GM15510 (cell line): Measurements from ENCODE around the gene FAAP24.

Experiments
- POLR2A ChIP-seq: IDR thresholded peaks from 3 replicates; pipeline ENCODE4 v1.6.1; 2011; ENCODE audit warnings: borderline replicate concordance; ENCODE audit not compliant: insufficient read length; ENCODE audit errors: extremely low read depth

FAAP24 gene, protein sequence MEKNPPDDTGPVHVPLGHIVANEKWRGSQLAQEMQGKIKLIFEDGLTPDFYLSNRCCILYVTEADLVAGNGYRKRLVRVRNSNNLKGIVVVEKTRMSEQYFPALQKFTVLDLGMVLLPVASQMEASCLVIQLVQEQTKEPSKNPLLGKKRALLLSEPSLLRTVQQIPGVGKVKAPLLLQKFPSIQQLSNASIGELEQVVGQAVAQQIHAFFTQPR

DNA sequence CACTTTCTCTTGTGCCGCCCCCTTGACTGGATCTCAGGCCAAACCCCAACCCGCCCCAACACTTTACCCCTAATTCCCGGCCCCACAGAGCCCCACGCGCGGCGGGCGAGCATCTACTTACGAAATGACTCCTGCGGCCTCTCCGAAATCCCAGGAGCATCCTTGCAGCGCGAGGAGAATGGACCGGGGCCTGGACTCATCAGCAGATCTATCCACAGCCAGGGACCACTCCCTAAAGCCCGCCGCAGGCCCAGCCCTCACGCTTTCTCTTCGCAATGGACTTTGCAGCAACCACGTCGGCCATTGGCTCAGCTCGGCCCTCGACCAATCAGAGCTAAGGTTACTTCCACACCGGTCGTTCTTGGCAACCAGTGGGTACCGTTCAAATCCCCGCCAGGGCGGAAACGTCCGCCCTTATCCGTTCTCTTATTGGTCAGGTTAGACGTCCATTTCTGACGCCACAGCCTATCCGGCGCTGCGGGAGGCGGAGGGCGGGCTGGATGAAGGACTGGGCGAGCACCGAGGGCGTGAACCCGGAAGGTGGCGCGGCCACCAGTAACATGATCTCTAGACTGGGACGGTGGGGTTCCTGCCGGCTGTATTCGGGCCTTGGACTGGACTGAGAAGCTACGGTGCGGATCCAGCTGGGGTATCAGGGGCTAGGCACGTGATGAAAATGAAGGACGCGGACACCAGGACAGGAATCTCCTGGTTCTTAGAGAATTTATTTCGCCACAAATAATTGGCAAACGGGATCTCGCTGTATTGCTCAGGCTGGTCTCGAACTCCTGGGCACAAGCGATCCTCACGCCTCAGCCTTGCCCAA, at the start of gene FAAP24, which contains the start of gene CEP89:
FAAP24 (plus strand) TSS at position 528 of the 826 bp plus-strand sequence. CDS start 955 bp downstream, outside the sequence.
CEP89 (minus strand) TSS at position 244 of the 826 bp plus-strand sequence; CDS start at position 160, 84 bp downstream.
- peak; percentile 87 for TF ChIP-seq POLR2A

DNA sequence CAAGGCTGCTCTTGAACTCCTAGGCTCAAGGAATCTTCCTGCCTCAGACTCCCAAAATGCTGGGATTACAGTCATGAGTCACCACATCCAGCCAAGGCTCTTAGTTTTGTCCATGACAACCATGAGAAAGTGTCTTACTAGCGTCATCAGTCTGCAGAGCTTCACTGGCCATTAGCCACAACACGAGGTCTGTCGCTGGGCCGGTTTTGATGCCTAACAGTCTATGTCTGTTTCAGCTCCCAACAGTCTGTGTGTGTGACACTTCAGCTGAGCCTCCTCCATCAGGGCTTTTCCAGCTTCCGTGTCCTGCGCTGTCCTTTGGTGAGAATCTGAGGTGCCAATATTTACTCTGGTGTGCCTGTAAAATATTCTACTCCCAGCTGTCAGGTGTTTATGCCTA, 47.8 kb upstream of the FAAP24 start:
- no peak for TF ChIP-seq POLR2A

DNA sequence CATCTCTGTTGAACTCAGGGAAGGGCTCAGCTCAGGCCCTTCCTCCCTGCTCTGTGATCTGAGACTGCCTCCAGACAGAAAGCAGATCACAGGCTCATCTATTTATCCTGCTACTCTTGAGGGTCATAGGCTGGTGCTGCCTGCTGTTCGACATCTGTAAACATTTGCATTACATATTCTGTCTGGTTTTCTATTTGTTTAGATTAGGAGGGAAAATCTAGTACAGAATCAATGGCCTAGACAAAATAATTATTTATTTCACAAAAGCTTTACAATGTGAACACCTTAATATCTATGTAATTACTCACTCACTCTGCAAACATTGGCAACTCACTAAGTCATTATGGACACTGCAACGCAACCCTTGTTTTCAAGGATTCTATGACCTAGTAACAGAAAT, 43.2 kb upstream of the FAAP24 start:
- TF ChIP-seq POLR2A, result no peak

DNA sequence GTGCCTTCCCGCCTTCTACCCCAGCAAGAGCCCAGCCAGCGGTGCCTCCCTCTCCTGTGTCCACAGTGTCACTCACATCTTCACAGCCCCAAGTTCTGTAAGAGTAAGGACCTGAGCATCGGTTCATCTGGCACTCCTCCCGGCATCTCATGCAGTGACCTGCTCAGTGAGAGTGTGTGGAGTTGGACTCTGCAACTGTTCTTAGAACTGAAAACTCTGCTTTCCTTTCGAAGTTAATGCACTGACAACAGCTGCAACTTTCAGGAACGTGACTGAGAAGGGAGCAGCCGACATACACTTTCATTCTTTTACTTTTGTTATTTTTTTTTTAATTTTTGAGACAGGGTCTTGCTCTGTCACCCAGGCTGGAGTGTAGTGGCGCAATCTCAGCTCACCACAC, 41.5 kb upstream of the FAAP24 start:
- no peak for TF ChIP-seq POLR2A

DNA sequence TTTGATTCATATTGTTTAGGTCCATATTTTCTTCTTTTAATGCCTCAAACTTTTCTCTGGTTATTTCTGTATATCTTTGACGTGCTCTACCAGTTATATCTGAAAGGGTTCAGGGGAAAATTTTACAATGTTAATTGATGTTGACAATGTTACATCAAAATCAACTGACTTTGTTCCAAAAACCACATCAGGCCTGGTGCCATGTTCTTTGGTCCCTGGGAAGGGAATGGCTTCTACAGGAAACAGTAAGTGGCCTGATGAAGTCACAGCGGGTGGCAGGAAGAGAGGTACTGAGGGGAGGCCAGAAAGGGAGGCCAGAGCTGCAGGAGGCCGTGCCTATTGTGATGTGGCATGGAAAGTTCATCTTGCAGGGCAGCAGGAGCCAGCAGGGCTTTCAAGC, 38.5 kb upstream of the FAAP24 start:
- TF ChIP-seq POLR2A, result no peak

DNA sequence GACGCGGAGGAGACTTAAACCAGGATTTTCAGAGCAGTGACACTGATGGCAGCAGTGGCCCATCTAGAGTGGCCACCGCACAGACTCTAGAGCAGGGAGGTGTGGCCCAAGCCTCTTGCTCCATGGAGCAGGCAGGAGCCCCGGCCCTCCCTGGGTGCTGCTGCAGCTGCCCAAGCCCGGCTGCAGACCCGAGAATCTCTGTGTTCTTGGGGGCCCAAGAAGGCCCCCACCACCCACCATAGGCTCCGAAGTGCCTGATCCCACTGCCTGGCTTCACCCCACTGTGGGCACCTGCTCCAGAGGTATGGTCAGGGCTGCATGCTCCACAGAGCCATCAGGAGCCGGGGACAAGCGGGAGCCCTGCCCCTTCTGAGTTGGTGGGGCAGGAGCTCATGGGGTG, 36.4 kb upstream of the FAAP24 start:
- TF ChIP-seq POLR2A, result no peak

DNA sequence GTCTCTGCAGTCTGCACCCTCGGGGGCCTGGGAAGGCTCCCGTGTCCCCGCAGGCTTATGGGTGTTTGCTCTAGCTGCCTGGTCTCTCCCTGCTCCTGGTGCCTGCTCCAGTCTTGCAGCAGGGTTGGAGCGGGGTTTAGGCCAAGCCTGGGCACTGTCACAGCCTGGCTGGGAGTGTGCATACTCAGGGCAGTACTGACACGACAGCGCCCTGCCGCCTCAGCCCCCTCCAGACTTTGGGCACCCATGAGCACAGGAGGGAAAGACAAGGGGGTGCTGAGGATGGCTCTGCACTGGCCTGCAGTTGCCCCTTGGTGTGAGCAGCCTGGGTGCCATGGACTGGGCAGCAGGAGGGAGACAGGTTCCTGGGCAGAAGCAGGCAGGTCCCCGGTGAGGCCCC, 36.0 kb upstream of the FAAP24 start:
- TF ChIP-seq POLR2A, result no peak

DNA sequence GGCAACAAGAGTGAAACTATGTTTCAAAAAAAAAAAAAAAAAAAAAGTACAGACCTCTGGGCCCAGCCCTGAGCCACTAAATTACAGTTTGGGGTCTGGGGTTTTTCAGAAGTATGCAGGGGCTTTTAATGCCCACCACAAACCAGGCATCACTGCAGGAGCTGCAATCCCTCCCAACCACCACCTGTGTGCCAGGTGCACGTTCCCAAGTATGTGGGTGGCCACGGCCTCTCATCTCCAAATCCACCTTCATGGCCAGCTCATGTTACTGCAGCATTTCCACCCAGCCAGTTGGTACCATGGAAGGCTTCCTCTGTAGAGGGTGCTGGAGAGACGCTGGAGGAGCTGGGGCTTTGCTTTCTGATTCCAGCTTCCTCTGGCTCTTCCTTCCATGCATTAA, 26.8 kb upstream of the FAAP24 start:
- no peak for TF ChIP-seq POLR2A

DNA sequence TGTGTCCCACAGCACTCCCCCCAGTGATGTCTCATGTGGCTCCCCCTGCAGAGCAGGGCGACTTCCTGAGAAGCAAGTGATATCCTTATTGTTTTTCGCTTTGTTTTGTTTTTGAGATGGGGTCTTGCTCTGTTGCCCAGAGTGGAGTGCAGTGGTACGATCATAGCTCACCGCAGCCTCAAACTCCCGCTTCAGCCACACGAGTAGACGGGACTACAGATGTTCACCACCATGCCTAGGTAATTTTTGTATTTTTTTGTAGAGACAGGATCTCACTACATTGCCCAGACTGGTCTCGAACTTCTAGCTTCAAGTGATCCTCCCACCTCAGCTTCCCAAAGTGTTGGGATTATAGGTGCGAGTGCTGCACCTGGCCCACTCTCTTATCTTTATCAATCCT, 5.3 kb upstream of the FAAP24 start:
- TF ChIP-seq POLR2A, result no peak

DNA sequence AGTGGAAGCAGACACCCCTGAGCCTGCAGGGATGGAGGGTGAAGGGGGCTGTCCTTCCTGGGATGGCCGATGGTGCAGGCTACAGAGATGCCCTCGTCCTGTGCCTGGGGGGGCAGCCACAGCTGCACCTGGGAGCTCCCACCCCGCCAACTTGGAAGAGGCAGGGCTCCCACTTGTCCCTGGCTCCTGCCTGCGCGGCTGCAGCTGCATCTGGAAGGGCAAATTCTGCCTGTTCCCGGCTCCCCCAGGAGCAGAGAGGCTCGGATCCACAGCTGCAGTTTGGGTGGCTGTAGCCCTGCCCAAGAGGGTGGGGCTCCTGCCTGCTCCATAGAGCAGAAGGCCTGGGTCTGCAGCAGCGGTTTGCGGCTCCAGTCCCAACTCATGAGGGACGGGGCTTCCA, 2.5 kb upstream of the FAAP24 start:
- TF ChIP-seq POLR2A, result no peak

DNA sequence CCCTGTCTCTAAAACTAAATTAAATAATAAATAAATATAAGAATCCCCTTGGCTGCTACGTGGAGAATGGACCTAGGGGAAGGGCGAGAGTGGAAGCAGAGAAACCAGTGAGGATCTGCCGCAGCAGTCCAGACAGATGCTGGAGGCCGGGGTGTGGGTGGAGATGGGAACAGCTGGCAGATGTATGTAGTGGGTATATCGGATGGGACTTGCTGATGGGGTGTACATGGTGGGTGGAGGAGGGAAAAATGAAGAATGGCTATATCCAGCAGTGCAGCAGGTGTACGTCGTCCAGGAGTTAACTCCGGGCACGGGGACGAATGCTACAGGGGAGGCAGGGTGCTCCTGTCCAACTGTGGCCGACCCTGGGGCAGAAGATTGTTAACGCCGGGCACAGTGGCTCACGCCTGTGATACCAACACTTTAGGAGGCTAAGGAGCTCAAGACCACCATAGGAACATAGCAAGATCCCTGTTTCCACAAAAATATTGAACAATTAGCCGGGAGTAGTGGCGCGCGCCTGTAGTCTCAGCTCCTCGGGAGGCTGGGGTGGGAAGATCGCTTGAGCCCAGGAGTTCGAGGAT, 938 bp upstream of the FAAP24 start:
- TF ChIP-seq POLR2A, result no peak

DNA sequence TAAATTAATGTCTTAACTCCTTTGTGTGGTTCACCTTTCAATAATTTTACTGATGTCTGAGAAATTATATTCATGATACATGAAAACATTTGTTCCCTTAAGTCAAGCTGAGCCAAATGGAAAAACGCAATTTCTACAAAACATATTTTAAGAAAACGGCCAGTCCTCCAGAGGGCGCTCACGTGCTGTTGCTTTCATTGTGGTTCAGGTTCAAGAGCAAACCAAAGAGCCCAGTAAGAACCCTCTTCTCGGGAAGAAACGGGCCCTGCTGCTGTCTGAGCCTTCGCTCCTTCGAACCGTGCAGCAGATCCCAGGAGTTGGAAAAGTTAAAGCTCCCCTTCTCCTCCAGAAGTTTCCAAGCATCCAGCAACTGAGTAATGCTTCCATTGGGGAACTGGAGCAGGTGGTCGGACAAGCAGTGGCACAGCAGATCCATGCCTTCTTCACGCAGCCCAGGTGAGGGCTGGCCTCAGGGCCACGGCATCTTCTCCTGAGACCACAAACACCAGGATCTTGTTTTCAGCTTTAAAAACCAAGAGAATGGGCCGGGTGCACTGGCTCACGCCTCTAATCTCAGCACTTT, 4.3 kb downstream of the FAAP24 start:
- TF ChIP-seq POLR2A, result no peak

DNA sequence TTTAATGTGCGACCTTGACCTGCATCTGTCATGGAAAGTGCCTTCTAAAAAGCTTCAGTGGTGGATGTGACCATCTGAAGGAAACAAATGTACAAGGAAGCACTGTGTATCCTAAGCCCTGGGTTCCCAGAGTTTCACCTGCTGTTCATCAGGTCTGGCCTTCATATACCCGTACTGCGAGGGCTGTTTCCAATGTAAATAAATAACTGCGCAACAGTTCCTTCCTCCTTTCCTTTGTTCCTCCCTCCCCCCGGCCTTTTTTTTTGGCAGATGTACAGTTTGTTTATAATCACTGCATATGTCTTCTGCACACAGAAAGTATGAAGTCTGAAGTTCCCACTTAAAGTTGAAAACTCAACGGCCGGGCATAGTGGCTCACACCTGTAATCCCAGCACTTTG, 5.2 kb downstream of the FAAP24 start:
- no peak for TF ChIP-seq POLR2A

DNA sequence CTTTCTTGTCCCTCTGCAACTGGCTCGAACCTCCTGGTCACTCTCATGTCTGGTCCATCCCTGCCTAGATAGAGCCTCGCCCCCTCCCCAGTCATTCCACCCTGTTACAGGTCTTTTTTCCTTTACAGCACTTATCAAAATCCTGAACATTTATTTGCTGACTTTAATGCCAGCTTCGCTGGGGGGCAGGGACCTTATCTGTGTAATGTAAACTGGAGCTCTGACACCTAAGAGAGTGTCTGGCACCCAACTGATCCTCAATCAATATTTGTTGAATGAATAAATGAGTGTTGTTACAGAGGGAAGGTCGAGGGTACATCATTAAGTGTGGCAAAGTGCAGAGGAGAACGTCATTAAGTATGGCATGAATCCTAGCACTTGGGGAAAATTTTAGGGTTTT, 16.7 kb downstream of the FAAP24 start:
- TF ChIP-seq POLR2A, result no peak

DNA sequence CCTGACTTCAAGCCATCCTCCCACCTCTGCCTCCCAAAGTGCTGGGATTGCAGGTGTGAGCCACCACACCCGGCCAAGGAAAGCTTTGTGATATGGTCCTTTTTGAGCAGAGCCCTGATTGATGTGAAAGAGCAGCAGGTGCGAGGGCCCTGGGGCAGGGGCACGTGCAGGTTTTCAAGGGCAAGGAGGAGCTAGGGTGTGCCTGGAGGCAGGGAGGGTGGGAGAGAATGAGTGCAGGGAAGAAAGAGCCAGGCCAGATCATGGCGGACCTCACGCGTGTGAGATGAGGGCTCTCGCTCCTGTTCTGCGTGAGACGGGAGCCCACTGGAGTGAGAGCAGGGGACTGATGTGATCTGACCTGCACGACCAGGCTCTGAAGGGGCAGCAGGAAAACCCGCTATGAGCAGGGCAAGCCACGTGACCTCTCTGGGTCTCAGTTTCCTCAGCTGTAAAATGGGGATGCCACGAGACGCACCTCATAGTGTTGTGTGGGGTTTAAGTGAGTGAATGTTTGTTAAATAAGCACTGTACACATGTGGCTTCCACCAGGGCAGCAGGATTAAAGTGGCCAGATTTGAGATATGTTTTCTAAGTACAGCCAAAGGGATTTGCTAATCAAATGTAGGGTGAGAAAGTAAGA, 25.8 kb downstream of the FAAP24 start:
- no peak for TF ChIP-seq POLR2A
